Prostate gland (tissue), 2 donors: Measurements from ENCODE around the gene SGSM2.

Experiments used
- CTCF ChIP-seq, 4 experiments: fragments of 200-600 bp in 2 of 4; fragments of 450-650 bp in 2 of 4; sonication (generic) in 2 of 4; IDR thresholded peaks; 1 replicate in 3 of 4; 2 replicates in 1 of 4; pipeline ENCODE4 v1.5.1; 2016 to 2019; ENCODE audit warnings: antibody characterized with exemption in 4 of 4, mild to moderate bottlenecking in 2 of 4, moderate library complexity in 2 of 4
- POLR2AphosphoS5 ChIP-seq: sonication (generic); formaldehyde crosslinking; IDR thresholded peaks from one replicate; pipeline ENCODE4 v1.6.1; 2017; ENCODE audit warnings: antibody characterized with exemption

- TF ChIP-seq CTCF (IDR thresholded peaks at IDR 0.05) (no peak), POLR2AphosphoS5 (no peak)
These were observed 42.4 kb downstream of the SGSM2 start for GRCh38 chr17:2379489-2380225.
